OCI-LY7 (cell line): ENCODE measurements around the gene SRRT. TPM values are rescaled to one million over a fixed set of nuclear protein-coding genes. Genes with fewer than 3 reads are reported as not detected.
A peak's percentile ranks its signal among the peaks of the same experiment; 100 is the strongest.

Experiments
- BruUV-seq: library from RNA; stranded (reverse); fragments of 400-500 nt; replicated peaks from 2 replicates; lab custom pipeline; 2021; lab: Mats Ljungman, UMichigan
- CTCF ChIA-PET: fragments of 300-600 bp; sonication (Branson Sonifier 250); formaldehyde crosslinking; loops from one replicate; lab custom pipeline; 2022; ENCODE audit warnings: antibody characterized with exemption; ENCODE audit not compliant: unreplicated experiment; lab: Charles Lee
- POLR2A ChIA-PET: fragments of 300-600 bp; sonication (Branson Sonifier 250); formaldehyde crosslinking; loops from one replicate; lab custom pipeline; 2022; ENCODE audit warnings: antibody characterized with exemption; lab: Charles Lee
- DNase-seq: peaks from one replicate; pipeline ENCODE4 v3.0.0-alpha.2; 2015; ENCODE audit warnings: low spot score
- H2AFZ ChIP-seq: fragments of 200-600 bp; sonication (generic), shearing (Covaris generic); 2 replicates; pipeline ENCODE4 v1.6.1; 2014; ENCODE audit warnings: mild to moderate bottlenecking, antibody characterized with exemption, low read length, moderate library complexity
- H3K27ac ChIP-seq: fragments of 200-600 bp; sonication (generic); 2 replicates; pipeline ENCODE4 v1.5.1; 2014; ENCODE audit warnings: mixed run types, low read depth, mild to moderate bottlenecking, moderate library complexity, low read length, inconsistent platforms; ENCODE audit not compliant: poor library complexity, severe bottlenecking
- H3K36me3 ChIP-seq: fragments of 200-600 bp; sonication (generic); 2 replicates; pipeline ENCODE4 v1.6.1; 2014; ENCODE audit warnings: mild to moderate bottlenecking, antibody characterized with exemption, low read length, moderate library complexity, mixed read lengths; ENCODE audit not compliant: insufficient read depth
- H3K4me1 ChIP-seq: fragments of 200-600 bp; sonication (generic); 2 replicates; pipeline ENCODE4 v1.5.1; 2014; ENCODE audit warnings: mild to moderate bottlenecking, low read length; ENCODE audit not compliant: insufficient read depth, poor library complexity, severe bottlenecking
- H3K4me2 ChIP-seq: fragments of 200-600 bp; sonication (generic); 2 replicates; pipeline ENCODE4 v1.6.1; 2014; ENCODE audit warnings: mild to moderate bottlenecking, low read length
- H3K4me3 ChIP-seq: fragments of 200-600 bp; sonication (generic); 2 replicates; pipeline ENCODE4 v1.5.1; 2014; ENCODE audit warnings: mild to moderate bottlenecking, low read depth, low read length; ENCODE audit not compliant: poor library complexity, severe bottlenecking
- H3K79me2 ChIP-seq: fragments of 200-600 bp; sonication (generic); 2 replicates; pipeline ENCODE4 v1.6.1; 2016; ENCODE audit warnings: low read depth, mild to moderate bottlenecking, low read length, moderate library complexity, mixed read lengths; ENCODE audit not compliant: insufficient read depth
- H3K9me2 ChIP-seq: fragments of 200-600 bp; sonication (generic); 2 replicates; pipeline ENCODE4 v1.6.1; 2016; ENCODE audit warnings: mild to moderate bottlenecking, low read length, mixed read lengths; ENCODE audit not compliant: insufficient read depth
- H3K9me3 ChIP-seq: fragments of 200-600 bp; sonication (generic); 2 replicates; pipeline ENCODE4 v1.6.1; 2014; ENCODE audit warnings: mild to moderate bottlenecking, mixed run types, low read length, mixed read lengths
- H4K20me1 ChIP-seq: fragments of 200-600 bp; sonication (generic); 2 replicates; pipeline ENCODE4 v1.6.1; 2014; ENCODE audit warnings: mild to moderate bottlenecking, antibody characterized with exemption, low read length, moderate library complexity, mixed read lengths; ENCODE audit not compliant: insufficient read depth
- CTCF ChIP-seq: fragments of 200-600 bp; sonication (generic); conservative IDR thresholded peaks from 2 replicates; pipeline ENCODE4 v1.5.1; 2014; ENCODE audit warnings: mild to moderate bottlenecking, antibody characterized with exemption, low read length, moderate library complexity, mixed read lengths
- EZH2phosphoT487 ChIP-seq: fragments of 200-600 bp; sonication (generic); IDR thresholded peaks from 2 replicates; pipeline ENCODE4 v1.6.1; 2018; ENCODE audit warnings: low read depth, borderline replicate concordance, mild to moderate bottlenecking, mixed run types, antibody characterized with exemption, low read length, moderate library complexity, mixed read lengths
- intact Hi-C: fragments of 100-400 bp; cut with micrococcal nuclease; formaldehyde crosslinking; loops from one replicate; pipeline ENCODE4 v1.10.0; 2022; ENCODE audit not compliant: unreplicated experiment
- total RNA-seq, 2 experiments: library from RNA; depleted of rRNA in 1 of 2; stranded (reverse); fragments of >200 nt in 1 of 2; shearing (Covaris generic) in 1 of 2; gene quantifications; 2 replicates each; pipeline ENCODE4 v1.2.3, GENCODE V29; 2014 to 2022

The SRRT gene
- total RNA-seq, 2 experiments from 2014 or later, result 154 to 264 TPM

GRCh38 chr7:100895701-100895955 is 20.7 kb downstream of the SRRT start, which contains the start of gene ACHE:
ACHE (minus strand) TSS chr7:100895888; CDS start chr7:100894232, 1,656 bp downstream.
- Histone ChIP-seq H3K4me1 (peaks cover 7% of the 10 kb centered on the region), H3K79me2 (no peaks in the 10 kb centered on the region), H4K20me1 (no peaks in the 10 kb centered on the region), H3K4me3 (peak within 1 kb of the TSS; percentile 48), H3K9me3 (no peaks in the 10 kb centered on the region), H3K4me2 (peak within 1 kb of the TSS; percentile 62), H2AFZ (no peak within 1 kb of the TSS), H3K9me2 (no peaks in the 10 kb centered on the region), H3K36me3 (no peaks in the 10 kb centered on the region), H3K27ac (no peak within 1 kb of the TSS)
- DNase-seq, result no peak
- ChIA-PET CTCF (no interaction called here), POLR2A (no interaction called here)
- no TSS peak for BruUV-seq
- TF ChIP-seq CTCF (no peak), EZH2phosphoT487 (no peak)
- intact Hi-C loops, result loop anchor here (2.0 to 5.0 kb wide), 2 partner anchors 182 to 243 kb away; no protein-coding TSS in a partner anchor

GRCh38 chr7:100895956-100896731 is 21.2 kb downstream of the SRRT start:
- Histone ChIP-seq H2AFZ (no peak overlapping the region), H3K79me2 (no peaks in the 10 kb centered on the region), H3K9me3 (no peaks in the 10 kb centered on the region), H3K4me3 (no peak overlapping the region), H3K4me2 (no peak overlapping the region; the same call in 1 of the 2 replicates), H3K36me3 (no peaks in the 10 kb centered on the region), H3K27ac (no peak overlapping the region), H3K9me2 (no peaks in the 10 kb centered on the region), H3K4me1 (peaks cover 6% of the 10 kb centered on the region), H4K20me1 (no peaks in the 10 kb centered on the region)
- CTCF ChIA-PET, result no interaction called here
- BruUV-seq, result no TSS peak
- DNase-seq, result no peak
- intact Hi-C loops, result loop anchor here (2.0 to 5.0 kb wide), 2 partner anchors 181 to 243 kb away; no protein-coding TSS in a partner anchor
- POLR2A ChIA-PET, result no interaction called here
- no peak for TF ChIP-seq CTCF
- no peak for TF ChIP-seq EZH2phosphoT487
